DMS53 (cell line): ENCODE results near the gene IFRD1.

Experiments used
- DNase-seq: peaks from one replicate; lab custom pipeline; 2025; lab: John Stamatoyannopoulos, UW

IFRD1 gene

DNA sequence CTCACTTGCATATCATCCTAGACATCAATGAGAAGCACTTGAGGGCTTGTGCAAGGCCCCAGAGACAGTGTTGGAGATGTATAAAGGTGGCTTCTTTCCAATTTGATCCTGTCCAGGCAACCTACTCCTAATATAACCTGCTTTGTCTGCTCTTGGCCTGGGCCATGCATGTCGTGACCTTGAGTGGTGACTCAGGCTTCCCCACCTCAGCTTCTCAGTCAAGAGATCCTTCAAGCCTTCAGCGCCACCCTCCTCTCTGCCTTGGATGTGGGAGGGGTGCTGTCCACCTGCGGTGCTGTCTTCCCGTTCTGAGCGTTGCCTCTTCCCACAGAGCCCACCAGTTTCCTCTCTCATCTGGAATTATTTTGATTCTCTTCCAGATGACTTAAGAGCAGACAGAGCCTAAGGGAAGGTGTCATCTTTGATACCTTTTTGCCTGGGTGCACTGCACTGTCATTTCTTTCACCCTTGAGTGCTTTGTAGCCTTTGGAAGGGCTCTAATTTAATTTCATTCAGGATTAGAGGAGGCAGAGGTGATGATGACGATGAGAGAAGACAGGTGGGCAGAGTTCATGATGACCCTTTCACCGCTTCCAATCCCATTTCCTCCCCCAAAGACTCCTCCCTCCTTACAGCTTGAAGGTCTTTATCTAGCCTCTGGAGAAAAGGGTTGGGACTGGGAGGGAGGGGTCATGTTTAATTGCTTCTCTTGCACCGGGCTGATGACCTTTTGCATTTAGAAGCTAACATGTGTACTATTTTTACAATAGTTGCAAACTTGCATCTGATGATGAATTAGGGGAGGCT is 37.4 kb downstream of the IFRD1 start:
- no peak for DNase-seq

DNA sequence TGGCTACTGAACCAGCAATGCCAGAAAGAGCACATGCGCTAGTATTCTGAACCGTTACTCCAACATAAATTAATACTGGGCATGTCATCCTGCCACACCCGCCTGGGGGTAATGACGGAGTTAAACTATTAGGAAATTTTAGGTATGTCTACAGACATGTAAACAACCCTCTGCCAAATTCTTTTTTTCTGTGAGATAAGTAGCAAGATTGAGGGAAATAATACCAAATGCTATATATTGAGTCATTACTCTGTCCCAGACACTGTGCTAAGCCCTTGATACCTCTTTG is 37.9 kb downstream of the IFRD1 start:
- DNase-seq = no peak

DNA sequence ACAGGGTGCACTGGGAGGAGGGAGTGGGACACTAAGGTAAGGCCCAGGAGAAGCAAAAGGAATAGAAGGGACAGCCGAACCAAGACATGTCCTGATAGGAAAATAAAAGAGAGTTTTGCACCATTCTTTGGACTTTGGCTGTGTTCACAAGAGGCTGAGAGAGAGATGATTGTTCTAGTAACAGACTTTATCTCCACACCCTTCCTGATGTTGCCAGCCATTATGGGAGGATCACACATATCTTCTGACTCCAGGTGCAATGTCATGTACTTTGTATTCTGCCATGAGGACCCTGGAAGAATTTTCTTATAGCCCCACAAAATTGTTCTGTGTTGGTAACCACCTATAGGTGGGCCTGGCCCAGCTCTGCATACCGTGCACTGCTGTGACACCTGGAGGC is 41.9 kb downstream of the IFRD1 start:
- DNase-seq = no peak

DNA sequence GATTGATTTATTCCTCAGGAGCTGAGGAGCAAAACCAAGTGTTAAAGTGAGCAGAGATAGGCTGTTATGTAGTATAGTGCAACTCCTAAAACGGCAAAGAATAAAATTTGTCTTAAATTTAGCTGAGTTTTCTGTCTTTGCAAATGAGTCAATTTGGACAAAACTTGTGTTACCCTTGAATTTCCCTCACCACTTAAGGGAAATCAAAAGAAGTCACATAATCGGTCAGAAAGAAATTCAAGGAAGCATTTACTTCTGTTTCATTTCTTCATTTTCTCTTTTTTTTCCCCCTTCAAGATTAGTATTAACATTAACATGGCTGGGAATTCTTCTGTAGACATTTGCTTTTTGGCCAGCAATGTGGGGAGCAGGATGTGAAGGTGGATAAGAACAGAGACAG is 44.4 kb downstream of the IFRD1 start:
- no peak for DNase-seq

DNA sequence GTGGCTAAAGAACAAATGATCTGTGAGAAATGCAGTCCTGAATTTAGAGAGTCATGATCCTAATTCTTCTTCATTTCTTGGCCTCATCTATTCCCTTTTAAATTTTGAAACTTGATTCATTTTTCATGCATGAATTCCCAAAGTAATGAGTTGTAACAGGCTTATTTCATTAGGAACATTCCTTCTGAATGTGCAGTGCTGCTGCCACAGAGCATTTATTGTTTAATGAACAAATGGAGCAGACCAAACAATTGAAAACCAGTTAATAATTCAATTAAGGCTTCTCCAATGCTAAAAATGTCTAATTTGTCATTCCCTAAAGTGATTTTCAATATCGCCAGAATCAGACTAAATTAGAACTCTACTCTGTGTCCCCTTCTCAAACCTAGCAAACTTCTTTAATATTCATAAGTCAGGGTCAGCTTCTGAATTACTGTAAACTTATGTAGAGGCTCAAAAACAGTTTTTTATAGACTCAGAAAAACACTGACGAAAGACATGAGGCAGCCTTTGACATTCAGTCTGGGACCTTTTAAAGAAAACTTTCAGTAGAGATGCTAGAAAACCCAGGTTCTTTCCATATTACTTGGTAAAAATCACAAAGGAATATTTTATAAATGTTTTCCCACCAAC is 45.0 kb downstream of the IFRD1 start:
- no peak for DNase-seq

DNA sequence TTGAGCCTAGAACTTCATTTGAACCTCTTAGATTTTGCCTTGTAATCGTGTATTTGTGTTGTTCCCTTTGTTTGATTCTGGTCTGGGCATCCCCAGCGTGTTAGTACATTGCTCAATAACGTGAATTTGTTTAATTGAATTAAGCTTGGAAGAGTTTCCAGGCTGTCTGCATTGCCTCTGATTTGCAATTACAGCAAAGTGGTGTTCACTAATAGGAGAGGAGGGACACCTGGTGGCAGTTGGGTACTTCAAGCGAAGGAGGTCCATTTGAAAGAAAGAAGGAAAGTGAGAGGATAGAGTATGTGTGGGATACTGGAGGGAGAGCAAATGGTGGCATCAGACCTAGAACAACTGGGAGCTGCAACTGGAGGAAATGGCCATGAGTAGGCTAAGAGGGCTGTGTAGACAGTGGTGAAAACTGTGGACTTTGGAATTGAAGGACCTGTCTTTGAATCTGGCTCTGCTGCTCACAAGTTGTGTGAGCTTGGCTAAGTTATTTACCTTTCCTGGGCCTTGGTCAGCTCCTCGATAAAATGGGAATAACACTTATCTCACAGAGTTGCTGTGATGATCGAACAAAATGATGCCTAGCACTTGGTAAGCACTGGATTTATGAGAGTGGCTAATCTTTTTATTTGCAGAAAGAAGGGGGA is 45.7 kb downstream of the IFRD1 start:
- peak; percentile 78 for DNase-seq

DNA sequence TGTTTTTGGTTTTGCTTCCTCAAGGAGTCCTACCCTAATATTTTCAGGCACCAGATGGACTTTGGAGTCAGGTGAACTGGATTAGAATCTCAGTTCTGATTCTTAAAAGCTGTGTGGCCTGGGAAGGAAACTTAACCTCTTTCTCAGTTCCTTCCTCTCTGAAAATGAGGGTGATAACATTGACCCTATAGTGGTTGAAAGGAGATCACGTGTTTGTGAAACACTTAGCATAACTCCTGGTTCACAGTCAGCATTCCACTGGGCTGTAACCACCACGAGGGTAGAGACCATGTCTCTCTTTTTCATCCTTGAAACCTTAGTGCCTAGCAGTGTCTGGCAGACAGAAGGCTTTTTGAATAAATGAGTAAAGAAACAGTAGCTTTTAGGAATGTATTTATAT is 47.2 kb downstream of the IFRD1 start:
- DNase-seq = no peak

DNA sequence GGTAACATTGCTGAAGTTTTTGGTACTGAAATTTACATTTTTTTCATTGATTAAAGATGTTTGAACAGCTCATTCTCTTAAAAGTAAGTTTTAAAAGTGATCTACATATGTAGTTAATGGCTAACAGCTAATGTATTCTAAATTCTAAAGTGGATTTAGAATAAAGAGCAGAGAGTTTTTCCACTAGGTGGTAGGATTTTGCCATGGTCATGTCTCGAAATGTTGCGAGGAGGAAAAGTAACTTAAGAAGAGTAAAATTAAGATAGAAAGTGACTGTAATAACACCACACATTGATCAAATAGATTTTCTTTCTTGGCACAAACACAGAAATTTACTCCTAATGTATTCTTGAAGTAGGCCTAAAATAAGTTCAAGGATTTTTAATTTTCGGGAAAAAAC is 50.4 kb downstream of the IFRD1 start:
- DNase-seq = no peak

DNA sequence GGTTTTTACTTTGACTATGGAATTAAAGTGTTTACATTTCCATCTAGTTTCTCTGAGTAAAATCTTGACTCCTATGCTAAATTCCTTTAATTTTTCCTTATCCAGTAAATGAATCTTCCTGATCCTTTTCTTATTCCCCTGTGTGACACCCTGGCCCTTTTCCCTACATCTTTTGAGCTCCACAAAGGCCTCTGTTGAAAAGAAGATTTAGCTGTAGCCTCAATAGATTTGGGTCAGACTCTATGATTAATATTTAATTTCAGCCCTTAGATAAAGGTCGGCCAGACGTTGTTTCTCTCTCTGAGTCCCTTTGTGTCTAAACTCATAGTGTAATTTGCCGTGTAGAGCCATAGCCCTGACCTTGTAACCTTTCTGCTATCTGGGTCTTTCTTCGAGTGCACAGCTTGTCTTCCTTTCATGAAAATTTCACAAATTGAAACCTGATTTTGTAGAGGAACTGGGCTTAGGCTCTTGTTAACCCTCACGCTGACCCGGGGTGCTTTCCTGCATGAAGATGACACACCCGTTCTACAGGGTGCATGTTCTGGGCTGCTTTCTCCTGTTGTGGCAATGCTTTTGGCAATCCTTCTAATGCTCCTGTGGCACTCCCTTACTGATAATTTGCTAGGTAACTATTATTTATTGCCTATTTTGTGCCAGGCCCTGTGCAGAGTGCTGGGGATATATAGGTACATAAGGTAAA is 51.7 kb downstream of the IFRD1 start:
- DNase-seq = no peak

DNA sequence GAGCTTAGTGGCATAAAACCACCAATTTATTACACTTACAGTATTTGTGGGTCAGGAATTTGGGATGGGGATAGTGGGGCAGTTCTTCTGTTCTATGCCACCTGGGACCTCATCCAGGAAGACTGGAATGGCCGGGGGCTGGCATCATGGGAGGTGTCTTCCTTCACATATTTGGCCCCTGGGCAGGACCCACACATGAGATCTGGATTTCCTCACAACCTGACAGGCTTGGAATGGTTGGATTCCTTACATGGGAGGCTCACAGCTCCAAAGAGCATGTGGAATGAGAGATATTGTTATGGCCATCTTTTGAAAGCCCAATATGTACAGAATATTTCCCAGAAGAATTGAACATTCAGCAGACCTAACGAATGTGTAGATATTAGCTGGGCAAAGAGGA is 52.4 kb downstream of the IFRD1 start:
- no peak for DNase-seq

DNA sequence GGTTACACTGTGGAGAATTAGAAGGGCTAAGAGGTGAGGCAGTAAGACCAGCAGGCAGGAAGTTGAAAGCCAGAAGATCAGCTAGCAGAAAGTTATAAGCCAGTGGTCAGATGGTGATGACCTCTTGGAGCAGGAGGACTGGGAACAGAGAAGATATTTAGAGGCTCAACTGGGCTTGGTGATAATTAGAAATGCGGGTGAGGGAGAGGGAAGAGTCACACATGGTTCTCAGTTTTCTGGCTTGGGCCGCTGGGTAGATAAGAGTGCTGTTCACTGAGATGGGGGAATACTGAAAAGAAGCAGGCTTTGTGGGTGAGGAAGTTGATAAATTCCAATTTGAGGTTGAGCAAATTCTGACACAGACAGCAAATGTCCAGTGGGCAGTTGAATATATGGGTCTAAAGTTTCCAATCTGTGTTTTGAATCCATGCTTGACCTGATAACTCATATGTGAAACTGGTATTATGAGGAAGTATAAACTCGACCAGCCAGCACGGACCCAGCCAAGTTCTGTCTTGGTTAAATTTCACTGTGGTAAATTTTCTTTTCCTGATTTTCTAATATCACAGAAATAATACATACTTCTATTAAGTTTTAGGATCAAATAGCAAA is 53.2 kb downstream of the IFRD1 start:
- DNase-seq = no peak

DNA sequence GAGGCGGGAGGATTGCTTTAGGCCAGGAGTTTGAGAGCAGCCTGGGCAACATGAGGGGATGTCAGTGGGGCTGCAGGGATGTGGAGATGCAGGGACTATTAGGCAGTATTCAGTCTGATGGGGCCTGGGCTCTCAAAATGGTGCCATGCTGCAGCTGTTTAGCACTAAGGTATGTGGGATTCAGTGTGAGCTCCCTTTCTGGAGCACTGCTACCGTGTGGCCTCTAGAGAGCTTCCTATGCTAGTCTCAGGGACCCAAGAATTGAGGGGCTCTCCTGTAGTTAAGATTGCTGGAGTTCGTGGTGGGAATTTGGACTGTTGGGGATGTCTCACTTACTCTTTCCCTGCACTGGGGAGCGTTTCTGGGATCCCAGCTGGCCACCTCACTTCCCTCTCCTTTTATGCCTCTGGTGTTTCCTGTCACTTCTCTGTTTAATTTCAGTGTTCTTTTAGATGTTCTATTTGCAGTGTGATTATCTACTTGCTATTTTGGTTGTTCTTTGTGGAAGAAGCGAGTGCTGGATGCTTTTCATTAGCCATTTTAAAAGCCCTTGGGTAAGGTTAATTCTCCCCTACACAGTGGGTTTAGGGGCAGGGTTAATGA is 53.9 kb downstream of the IFRD1 start:
- no peak for DNase-seq

DNA sequence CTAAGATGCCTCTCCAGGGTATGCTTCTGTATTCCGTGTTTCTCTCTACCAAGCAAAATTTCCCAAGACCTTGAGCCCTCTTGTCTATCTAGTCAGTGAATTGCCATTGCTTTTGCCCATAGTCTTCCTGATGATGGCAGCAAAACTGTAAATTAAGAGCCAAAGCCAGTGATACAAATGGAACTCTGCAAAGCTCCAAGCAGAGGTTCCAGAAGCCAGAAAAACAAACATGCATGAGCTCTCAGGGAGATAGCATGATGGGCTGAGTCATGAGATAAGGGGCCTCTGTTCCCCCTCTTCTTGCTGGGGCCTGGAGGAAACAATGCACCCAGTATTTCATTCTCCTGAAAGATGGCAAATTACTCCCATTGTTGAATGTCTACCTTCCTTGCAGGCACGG is 55.2 kb downstream of the IFRD1 start:
- DNase-seq = peak; percentile 29

DNA sequence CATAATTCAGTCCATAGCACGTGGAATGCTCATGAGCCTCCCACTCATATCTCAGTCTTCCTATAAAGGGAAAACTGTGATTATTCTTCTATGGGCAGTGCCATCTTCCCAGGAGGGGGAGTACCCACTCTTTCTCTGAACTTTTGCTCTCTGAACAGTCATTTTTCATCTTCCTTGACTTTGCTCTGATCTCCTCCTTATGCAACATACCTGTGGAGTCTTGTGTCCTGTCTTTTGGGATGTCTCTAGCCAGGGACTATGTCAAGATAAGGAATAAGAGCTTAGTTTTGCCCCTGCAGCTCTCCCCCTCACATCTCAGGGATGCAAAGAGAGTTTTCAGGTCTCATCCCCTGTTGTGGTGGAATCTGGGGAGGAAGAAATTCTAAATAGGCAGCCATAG is 58.1 kb downstream of the IFRD1 start:
- no peak for DNase-seq

DNA sequence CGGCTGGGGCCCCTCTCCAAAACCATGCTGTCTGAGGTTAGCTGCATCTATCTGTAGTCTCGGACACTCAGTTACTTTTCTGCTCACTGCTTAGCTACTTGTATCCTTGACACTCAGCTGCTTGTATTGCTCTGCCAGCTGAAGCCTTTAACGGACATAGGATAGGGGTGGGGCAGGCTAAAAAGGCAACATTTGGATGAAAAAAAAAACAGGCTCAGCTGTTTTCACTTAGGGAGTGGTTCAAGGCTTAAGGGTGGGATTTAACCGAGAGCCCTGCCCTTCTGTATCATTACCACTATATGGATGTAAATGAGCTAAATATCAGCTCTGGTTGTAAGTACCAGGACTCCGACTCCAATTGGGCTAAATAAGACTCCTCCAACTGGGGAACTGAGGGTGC is 59.1 kb downstream of the IFRD1 start:
- DNase-seq = no peak

DNA sequence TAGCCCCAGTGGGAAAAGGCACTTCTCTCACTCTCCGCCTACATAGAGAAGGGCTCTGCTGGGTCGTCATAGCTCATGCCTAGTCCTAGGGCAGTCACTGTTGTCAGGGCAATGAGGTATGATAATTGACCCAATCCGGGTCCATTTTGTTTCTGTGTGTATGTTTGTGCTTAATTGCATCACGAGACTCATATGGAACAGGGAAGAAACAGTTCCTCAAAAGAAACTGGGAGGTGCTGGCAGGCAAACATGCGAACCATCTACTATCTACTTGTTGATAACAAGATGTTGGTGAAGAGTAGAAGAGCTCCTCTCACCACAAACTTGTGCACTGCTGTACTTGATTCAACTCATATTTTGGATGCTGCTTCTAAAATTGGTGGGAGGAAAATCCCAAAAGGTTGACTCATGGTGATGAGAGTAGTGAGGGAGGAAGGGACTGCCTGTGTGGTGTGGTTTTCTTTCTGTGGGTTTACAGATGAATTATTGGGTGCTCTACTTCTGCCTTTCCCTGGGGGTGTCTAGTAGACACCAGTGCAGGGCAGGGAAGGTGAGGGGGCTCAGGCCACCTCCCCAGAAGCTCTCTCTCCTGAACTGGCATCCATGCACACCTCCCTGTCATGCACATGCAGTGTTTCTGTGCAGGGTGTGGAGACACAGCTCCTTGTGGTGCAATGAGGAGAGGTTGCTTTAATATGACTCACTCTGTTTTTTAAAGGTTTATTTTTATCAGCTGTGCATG is 59.9 kb downstream of the IFRD1 start:
- no peak for DNase-seq

DNA sequence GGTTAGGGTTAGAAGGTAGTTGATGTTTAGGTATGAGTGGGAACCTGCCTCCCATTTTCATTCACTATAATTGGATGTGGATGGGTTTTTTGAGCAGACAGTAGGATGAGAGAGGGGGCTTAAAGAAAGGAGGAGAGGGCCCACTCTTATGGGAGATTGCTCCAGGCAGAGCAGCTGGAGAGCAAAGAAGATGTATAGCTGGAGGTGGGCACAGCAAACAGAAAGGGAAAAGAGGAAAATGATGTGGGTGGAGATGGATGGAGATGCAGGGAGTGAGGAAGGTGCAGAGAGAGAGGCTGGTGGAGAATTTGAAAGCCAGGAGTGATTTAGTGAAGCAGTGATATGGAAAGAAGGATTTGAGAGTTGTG is 60.5 kb downstream of the IFRD1 start:
- no peak for DNase-seq

DNA sequence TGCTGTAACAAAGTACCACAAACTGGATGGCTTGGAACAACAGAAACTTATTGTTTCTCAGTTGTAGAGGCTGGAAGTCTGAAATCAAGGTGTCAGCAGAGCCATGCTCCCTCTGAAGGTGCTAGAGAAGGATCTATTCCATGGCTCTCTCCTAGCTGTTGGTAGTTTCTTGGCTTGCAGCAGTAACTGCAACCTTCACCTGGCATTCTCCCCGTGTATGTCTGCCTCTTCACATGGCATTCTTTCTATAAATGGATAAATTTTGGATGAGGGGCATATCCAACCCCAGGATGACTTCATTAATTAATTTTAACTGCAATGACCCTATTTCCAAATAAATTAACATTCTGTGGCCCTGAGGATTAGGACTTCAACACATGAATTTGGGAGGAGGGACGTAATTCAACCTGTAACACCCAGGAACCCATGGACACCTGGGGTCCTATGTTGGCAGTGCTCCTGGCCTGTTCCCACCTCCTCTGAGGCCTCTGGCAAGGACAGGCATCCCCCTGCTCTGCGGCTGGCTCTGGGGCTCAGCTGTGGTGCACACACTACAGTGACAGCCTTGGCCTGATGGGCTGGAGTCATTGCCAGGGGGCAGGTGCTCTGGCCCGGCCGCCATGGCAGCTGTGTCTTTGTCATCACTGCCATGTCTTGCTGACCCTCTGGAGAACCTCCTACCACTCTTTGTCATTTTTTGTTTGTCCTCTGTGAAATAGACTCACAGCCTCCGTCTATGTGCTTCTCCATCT is 61.4 kb downstream of the IFRD1 start:
- no peak for DNase-seq

DNA sequence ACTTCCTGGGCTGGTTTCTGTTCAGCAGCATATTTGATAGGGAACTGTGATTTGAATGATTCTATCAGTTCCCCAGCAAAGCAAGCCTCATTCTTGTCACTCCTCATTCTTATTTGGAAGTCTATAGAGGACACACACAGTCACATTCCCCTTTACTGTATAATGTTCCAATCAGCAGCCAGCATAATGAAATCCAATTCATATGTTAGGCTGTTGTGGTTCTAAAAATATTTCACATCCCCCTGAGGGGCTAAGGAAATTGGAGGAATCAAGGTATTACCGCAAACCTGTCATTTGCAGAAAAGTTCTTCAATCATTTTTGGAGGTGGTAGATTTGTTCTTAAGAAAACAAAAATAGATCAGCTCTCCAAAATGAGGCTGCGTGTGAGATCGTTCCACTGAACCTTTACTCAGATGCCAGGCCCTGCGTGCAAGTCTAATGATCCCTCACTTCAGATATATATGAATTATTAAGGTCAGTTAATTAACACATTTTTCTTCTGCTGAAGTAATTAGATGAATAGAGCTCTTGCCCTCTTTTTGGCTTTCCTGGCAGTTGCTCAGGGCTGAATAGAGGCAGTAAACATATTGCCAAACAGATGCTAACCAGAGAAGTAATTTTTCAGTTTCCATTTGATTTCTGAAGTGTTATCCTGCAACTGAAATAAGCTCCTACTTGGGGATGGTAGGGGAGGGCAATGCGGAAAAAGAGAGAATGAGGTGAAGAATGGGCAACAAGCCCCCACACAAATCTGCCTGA is 62.4 kb downstream of the IFRD1 start:
- no peak for DNase-seq

DNA sequence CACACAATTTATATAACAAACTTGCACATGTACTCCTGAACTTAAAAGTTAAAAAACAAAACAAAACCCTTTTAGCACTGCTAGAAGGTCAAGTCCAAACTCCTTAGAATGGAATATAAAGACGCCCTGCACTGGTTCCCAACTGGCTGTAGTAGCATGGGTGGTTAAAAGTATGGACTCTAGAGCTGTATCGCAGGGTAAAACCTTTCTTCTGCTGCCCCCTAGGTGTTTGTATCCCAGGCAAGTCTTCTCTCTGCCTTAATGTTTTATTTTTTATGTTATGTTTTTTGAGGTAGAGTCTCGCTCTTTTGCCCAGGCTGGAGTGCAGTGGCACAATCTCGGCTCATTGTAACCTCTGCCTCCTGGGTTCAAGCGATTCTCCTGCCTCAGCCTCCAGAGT is 65.7 kb downstream of the IFRD1 start:
- peak; percentile 12 for DNase-seq
